HepG2 (cell line): ENCODE results near the gene HDAC4. TPM values are rescaled to one million over a fixed set of nuclear protein-coding genes. Genes with fewer than 3 reads are reported as not detected.

Experiments used
- ATAC-seq: fragments of 200-7000 bp; cut with Tn5 transposase; 3 replicates; pipeline ENCODE4 v1.9.1; 2020; ENCODE audit warnings: mild to moderate bottlenecking, moderate library complexity
- BruUV-seq: library from RNA; stranded (reverse); fragments of 400-500 nt; replicated peaks from 2 replicates; lab custom pipeline; 2021; lab: Mats Ljungman, UMichigan
- CTCF ChIA-PET: fragments of 300-600 bp; formaldehyde crosslinking; extraction: SDS; loops from one replicate; lab custom pipeline; 2021; ENCODE audit warnings: low total read pairs, inconsistent platforms, low intra/inter-chr PET ratio; lab: Yijun Ruan, JAX
- POLR2A ChIA-PET: fragments of 350-600 bp; sonication (Branson Sonifier 250); formaldehyde crosslinking; loops from one replicate; lab custom pipeline; 2020; ENCODE audit warnings: antibody characterized with exemption, inconsistent platforms; lab: Yijun Ruan, JAX
- DNase-seq: peaks from one replicate; pipeline ENCODE4 v3.0.0-alpha.2; 2015; ENCODE audit warnings: low spot score
- FAIRE-seq: peaks from 3 replicates; lab custom pipeline; 2011; peaks lifted over from hg19 to GRCh38; lab: Jason Lieb, UNC
- H2AFZ ChIP-seq: one replicate; pipeline ENCODE4 v1.6.1; 2011; ENCODE audit warnings: low read length, inconsistent platforms
- H3K27ac ChIP-seq: fragments of 300-600 bp; 3 replicates; pipeline ENCODE4 v1.8.0; 2011; ENCODE audit warnings: mixed run types, mild to moderate bottlenecking, mixed read lengths, low read length, inconsistent platforms; ENCODE audit not compliant: insufficient read depth; ENCODE audit errors: extremely low read length
- H3K27me3 ChIP-seq, 2 experiments: fragments of 200-600 bp in 1 of 2; 2 replicates in 1 of 2; 3 replicates in 1 of 2; pipeline versions ENCODE4 v1.6.0 to v1.8.0; 2011; ENCODE audit warnings: low read length in 2 of 2, mild to moderate bottlenecking in 2 of 2, moderate library complexity in 2 of 2, inconsistent platforms in 1 of 2; ENCODE audit not compliant: insufficient read depth in 2 of 2, control insufficient read depth in 1 of 2
- H3K36me3 ChIP-seq, 2 experiments: fragments of 200-600 bp in 1 of 2; replicated peaks in 1 of 2; 2 replicates in 1 of 2; 3 replicates in 1 of 2; pipeline versions ENCODE4 v1.5.1 to v1.8.0; 2011; ENCODE audit warnings: low read length in 2 of 2, inconsistent platforms in 1 of 2; ENCODE audit not compliant: insufficient read depth in 2 of 2, control insufficient read depth in 1 of 2
- H3K4me1 ChIP-seq: 2 replicates; pipeline ENCODE4 v1.5.1; 2012; ENCODE audit warnings: low read length, inconsistent platforms; ENCODE audit not compliant: insufficient read depth
- H3K4me2 ChIP-seq: 2 replicates; pipeline ENCODE4 v1.6.0; 2011; ENCODE audit warnings: low read depth, low read length, inconsistent platforms
- H3K4me3 ChIP-seq, 3 experiments: fragments of 200-600 bp in 1 of 3; sonication (generic), shearing (Covaris generic) in 1 of 3; replicated peaks in 1 of 3; 2 replicates each; pipeline ENCODE4 v1.5.1; 2011 to 2016; ENCODE audit warnings: low read length in 3 of 3, inconsistent platforms in 2 of 3, low read depth in 2 of 3, mild to moderate bottlenecking in 2 of 3, control low read depth in 1 of 3, mixed read lengths in 1 of 3; ENCODE audit not compliant: insufficient read depth in 1 of 3
- H3K79me2 ChIP-seq: one replicate; pipeline ENCODE4 v1.6.1; 2011; ENCODE audit warnings: low read length, inconsistent platforms; ENCODE audit not compliant: insufficient read depth
- H3K9ac ChIP-seq: 2 replicates; pipeline ENCODE4 v1.6.0; 2011; ENCODE audit warnings: mild to moderate bottlenecking, low read depth, low read length, inconsistent platforms; ENCODE audit not compliant: insufficient read depth
- H3K9me3 ChIP-seq: 2 replicates; pipeline ENCODE4 v1.5.1; 2012; ENCODE audit warnings: mild to moderate bottlenecking, low read length
- H4K20me1 ChIP-seq: 2 replicates; pipeline ENCODE4 v1.6.0; 2011; ENCODE audit warnings: inconsistent platforms, mild to moderate bottlenecking, low read length, moderate library complexity; ENCODE audit not compliant: insufficient read depth
- HDAC2 ChIP-seq: sonication (generic); formaldehyde crosslinking; IDR thresholded peaks from 2 replicates; pipeline ENCODE4 v1.4.0; 2020; ENCODE audit warnings: missing genetic modification reagents
- HOXA5 ChIP-seq: sonication (generic); formaldehyde crosslinking; IDR thresholded peaks from 2 replicates; pipeline ENCODE4 v1.4.0; 2020; ENCODE audit warnings: missing genetic modification reagents
- MAF1 ChIP-seq: sonication (generic); formaldehyde crosslinking; IDR thresholded peaks from 2 replicates; pipeline ENCODE4 v1.5.0; 2020; ENCODE audit warnings: missing genetic modification reagents, borderline replicate concordance
- PLSCR1 ChIP-seq: sonication (generic); formaldehyde crosslinking; IDR thresholded peaks from 2 replicates; pipeline ENCODE4 v1.5.0; 2020; ENCODE audit warnings: missing genetic modification reagents, mild to moderate bottlenecking, borderline replicate concordance
- POLR2G ChIP-seq: fragments of 200-400 bp; formaldehyde crosslinking; IDR thresholded peaks from 2 replicates; pipeline ENCODE4 v1.6.1; 2018; ENCODE audit warnings: mild to moderate bottlenecking, low read depth, low read length, moderate library complexity
- RCOR2 ChIP-seq: IDR thresholded peaks from 2 replicates; pipeline ENCODE4 v1.6.1; 2016; ENCODE audit warnings: missing biosample characterization, missing genetic modification reagents
- SRY ChIP-seq: sonication (generic); formaldehyde crosslinking; IDR thresholded peaks from 2 replicates; pipeline ENCODE4 v1.8.0; 2022; ENCODE audit warnings: mild to moderate bottlenecking, missing genetic modification reagents
- TAF1 ChIP-seq: sonication (generic); formaldehyde crosslinking; IDR thresholded peaks from 2 replicates; pipeline ENCODE4 v1.4.0; 2020; ENCODE audit warnings: missing genetic modification reagents
- THAP11 ChIP-seq: IDR thresholded peaks from 2 replicates; pipeline ENCODE4 v1.6.1; 2016; ENCODE audit warnings: missing biosample characterization, missing genetic modification reagents
- WGBS: methylation state at CpG from one replicate; pipeline ENCODE4 v1.1.6; 2017; ENCODE audit warnings: low lambda C conversion rate; 5-methylcytosine and 5-hydroxymethylcytosine counted together
- in situ Hi-C: cut with HindIII; loops from 2 replicates; pipeline ENCODE4 v1.10.0; 2017; ENCODE audit warnings: low pct_unique_long_range_greater_than_20kb; ENCODE audit not compliant: extremely low pct_ligation_motif_present
- intact Hi-C: fragments of 100-400 bp; cut with micrococcal nuclease; formaldehyde crosslinking; loops from one replicate; pipeline ENCODE4 v1.10.0; 2022; ENCODE audit not compliant: unreplicated experiment
- polyA plus RNA-seq, 8 experiments: library from polyadenylated mRNA; depleted of rRNA in 3 of 8; stranded (reverse) in 7 of 8; unstranded in 1 of 8; fragments of >200 nt; fragmentation: Illumina TruSeq in 4 of 8; extraction: Trizol in 4 of 8; gene quantifications; 2 replicates each; pipeline versions ENCODE4 v1.2.1 to v1.2.3, GENCODE V29; 2011 to 2016; ENCODE audit warnings: low read depth in 4 of 8, missing spikeins in 1 of 8, mixed read lengths in 1 of 8; ENCODE audit not compliant: insufficient read depth in 1 of 8
- total RNA-seq, 5 experiments: library from RNA; depleted of rRNA; stranded (reverse); fragments of >200 nt; fragmentation: Illumina TruSeq; extraction: Trizol; gene quantifications; 2 replicates each; pipeline ENCODE4 v1.2.3, GENCODE V29; 2016; ENCODE audit warnings: low read depth in 1 of 5
- TF ChIP-seq, protein P1 (sequence below): sonication (generic); formaldehyde crosslinking; IDR thresholded peaks from 2 replicates; pipeline ENCODE4 v1.4.0; 2020; ENCODE audit warnings: mild to moderate bottlenecking, missing genetic modification reagents, borderline replicate concordance

The HDAC4 gene
- total and polyA plus RNA-seq, 2 of the 13 experiments (the other 11 are each of a cell fraction or from before 2014, with no cell fraction given), result 10.1 to 11.5 TPM

DNA sequence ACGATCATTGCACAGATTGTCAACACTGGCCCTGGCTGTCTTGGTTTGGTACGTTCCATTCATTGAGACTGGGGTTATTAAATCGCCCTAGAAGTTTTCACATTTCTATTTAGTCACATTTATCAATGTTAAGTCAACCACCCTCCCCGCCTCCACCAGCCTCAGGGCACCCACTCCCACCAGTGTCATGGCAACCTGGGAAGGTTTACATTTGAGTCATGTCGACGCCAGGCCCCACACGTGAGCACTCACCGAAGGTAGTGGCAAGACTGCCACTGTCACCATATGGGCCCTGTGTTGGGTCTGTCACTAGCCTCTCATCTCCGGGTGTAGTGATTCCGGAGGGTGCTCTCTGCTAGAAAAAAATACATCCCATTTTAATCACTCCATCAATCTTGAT lies 358.8 kb downstream of the HDAC4 start:
- Histone ChIP-seq H3K9ac (no peak overlapping the region), H3K4me3 (no peak overlapping the region), H3K4me1 (peaks cover 22% of the 10 kb centered on the region), H3K27me3 (peaks cover 0 to 20% of the 10 kb centered on the region in 2 experiments; a peak in 3 of 5 replicates), H2AFZ (no peak overlapping the region), H3K27ac (no peak overlapping the region), H3K9me3 (no peaks in the 10 kb centered on the region), H3K79me2 (no peaks in the 10 kb centered on the region), H4K20me1 (no peaks in the 10 kb centered on the region), H3K36me3 (no peaks in the 10 kb centered on the region), H3K4me2 (no peak overlapping the region)
- no peak for DNase-seq
- in situ Hi-C loops, result no loop called here
- CTCF ChIA-PET, result no interaction called here
- BruUV-seq, result no TSS peak
- WGBS, result 77% methylated on average over 10 of the region's 10 CpGs
- POLR2A ChIA-PET, result no interaction called here
- FAIRE-seq, result no peak
- intact Hi-C loops, result no loop called here
- no peak for ATAC-seq
- TF ChIP-seq PLSCR1 (CRISPR knock-in tag) (no peak), RCOR2 (no peak), POLR2G (no peak), HOXA5 (CRISPR knock-in tag) (no peak), MAF1 (CRISPR knock-in tag) (no peak), HDAC2 (CRISPR knock-in tag) (no peak), SRY (CRISPR knock-in tag) (no peak), TAF1 (CRISPR knock-in tag) (no peak), THAP11 (CRISPR knock-in tag) (no peak)
- TF ChIP-seq, protein P1, sequence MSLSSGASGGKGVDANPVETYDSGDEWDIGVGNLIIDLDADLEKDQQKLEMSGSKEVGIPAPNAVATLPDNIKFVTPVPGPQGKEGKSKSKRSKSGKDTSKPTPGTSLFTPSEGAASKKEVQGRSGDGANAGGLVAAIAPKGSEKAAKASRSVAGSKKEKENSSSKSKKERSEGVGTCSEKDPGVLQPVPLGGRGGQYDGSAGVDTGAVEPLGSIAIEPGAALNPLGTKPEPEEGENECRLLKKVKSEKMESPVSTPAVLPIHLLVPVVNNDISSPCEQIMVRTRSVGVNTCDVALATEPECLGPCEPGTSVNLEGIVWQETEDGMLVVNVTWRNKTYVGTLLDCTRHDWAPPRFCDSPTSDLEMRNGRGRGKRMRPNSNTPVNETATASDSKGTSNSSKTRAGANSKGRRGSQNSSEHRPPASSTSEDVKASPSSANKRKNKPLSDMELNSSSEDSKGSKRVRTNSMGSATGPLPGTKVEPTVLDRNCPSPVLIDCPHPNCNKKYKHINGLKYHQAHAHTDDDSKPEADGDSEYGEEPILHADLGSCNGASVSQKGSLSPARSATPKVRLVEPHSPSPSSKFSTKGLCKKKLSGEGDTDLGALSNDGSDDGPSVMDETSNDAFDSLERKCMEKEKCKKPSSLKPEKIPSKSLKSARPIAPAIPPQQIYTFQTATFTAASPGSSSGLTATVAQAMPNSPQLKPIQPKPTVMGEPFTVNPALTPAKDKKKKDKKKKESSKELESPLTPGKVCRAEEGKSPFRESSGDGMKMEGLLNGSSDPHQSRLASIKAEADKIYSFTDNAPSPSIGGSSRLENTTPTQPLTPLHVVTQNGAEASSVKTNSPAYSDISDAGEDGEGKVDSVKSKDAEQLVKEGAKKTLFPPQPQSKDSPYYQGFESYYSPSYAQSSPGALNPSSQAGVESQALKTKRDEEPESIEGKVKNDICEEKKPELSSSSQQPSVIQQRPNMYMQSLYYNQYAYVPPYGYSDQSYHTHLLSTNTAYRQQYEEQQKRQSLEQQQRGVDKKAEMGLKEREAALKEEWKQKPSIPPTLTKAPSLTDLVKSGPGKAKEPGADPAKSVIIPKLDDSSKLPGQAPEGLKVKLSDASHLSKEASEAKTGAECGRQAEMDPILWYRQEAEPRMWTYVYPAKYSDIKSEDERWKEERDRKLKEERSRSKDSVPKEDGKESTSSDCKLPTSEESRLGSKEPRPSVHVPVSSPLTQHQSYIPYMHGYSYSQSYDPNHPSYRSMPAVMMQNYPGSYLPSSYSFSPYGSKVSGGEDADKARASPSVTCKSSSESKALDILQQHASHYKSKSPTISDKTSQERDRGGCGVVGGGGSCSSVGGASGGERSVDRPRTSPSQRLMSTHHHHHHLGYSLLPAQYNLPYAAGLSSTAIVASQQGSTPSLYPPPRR (CRISPR knock-in tag), result no peak
- TF ChIP-seq, all 625 proteins: peak for 0
